Measurements from ENCODE around the gene GPX2.

The GPX2 gene

DNA sequence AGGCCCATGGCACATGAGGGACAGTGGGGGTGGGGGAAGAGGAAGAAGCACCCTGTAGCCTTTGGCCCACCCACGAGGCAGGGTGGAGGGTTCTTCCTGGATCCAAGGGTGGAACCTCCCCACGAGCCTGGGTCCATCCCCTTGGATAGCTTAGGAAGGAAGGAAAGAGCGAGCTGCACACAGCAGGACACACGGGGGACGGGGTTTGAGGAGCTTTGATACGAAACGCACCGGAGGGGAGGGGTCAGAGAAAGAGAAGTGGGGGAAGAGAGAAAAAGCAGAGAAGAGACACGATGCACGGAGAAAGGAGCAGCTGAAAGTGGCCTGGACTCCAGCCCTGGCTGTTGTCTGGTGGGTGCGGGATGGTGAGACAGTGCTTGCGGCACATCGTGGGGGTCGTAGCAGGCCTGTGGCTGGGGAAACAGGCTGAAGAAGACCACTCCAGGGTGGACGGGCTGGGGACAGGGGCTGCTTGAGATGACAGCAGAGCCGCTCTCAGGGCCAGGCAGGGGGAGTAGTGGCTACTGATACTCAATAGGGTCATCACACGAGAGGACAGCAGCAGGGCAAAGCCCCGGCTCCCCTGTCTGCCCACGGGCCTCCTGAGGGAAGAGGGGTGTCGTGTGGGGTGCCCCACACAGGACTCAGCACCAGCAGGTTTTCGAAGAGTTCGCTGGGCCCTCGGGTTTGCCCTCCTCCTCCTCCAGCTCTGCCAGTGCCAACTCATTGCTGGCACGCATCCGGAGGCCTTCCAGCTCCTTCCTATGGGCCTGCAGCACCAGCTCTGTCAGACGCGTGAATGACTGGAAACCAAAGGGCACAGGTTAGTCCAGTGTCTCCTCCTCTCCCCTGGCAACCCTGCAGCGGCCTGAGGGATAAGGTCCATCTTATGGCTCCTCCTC is 5.4 kb upstream of the GPX2 start:
- DNase-seq (ENCODE audit: low read depth in 1 of 2, low spot score in 1 of 2): no peak
- H3K4me3 ChIP-seq (replicated peaks; ENCODE audit: insufficient read depth, low read length): no peak overlapping the region
- no peaks in the 10 kb centered on the region for H3K27me3 ChIP-seq (ENCODE audit: insufficient read depth, poor library complexity, severe bottlenecking)
- no peak overlapping the region for H3K27ac ChIP-seq (replicated peaks)
- no peak for TF ChIP-seq REST (IDR thresholded peaks at IDR 0.05; ENCODE audit: insufficient replicate concordance, low read depth)
- TF ChIP-seq, protein P1, sequence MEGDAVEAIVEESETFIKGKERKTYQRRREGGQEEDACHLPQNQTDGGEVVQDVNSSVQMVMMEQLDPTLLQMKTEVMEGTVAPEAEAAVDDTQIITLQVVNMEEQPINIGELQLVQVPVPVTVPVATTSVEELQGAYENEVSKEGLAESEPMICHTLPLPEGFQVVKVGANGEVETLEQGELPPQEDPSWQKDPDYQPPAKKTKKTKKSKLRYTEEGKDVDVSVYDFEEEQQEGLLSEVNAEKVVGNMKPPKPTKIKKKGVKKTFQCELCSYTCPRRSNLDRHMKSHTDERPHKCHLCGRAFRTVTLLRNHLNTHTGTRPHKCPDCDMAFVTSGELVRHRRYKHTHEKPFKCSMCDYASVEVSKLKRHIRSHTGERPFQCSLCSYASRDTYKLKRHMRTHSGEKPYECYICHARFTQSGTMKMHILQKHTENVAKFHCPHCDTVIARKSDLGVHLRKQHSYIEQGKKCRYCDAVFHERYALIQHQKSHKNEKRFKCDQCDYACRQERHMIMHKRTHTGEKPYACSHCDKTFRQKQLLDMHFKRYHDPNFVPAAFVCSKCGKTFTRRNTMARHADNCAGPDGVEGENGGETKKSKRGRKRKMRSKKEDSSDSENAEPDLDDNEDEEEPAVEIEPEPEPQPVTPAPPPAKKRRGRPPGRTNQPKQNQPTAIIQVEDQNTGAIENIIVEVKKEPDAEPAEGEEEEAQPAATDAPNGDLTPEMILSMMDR (IDR thresholded peaks at IDR 0.05; ENCODE audit: insufficient read depth, low read length): no peak
- no peak for TF ChIP-seq SPI1 (IDR thresholded peaks at IDR 0.05; ENCODE audit: borderline replicate concordance, low read depth)

DNA sequence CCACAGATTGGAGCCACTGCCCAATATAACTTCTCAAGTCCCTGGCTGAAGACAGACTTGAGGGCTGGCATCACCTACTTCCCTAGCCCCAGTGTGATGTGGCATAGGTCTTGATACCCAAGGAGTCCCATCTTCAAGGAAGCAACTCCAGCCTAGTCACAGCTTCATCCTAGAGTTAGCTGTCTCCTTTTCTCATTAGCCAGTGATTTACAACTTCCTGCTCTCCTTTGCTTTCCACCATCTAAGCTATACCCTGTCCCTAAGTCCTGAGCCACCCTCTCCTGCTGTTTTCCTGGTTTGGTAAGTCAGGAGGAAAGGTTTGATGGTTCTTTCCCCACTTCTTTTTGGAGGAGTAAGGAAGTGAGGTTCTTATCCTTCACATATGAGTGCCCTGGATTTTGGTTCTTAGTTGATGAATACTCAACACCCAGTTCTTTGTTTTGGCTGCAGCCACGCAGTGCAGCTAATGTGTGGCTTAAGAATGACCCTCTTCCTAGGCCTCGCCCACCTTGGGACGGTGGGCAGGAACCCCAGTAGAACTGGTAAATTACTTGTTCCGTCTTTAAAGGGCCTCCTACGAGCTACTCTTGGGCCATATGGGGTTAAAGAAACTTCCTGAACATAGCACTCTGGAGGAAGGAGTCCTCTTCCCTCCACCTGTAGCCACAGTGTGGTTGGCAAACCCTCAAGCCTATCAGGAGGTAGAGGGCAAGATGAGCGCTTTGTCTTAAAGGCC is 3.9 kb upstream of the GPX2 start:
- H3K27ac ChIP-seq (replicated peaks): no peak overlapping the region
- no peak overlapping the region for H3K4me3 ChIP-seq (replicated peaks; ENCODE audit: insufficient read depth, low read length)
- no peaks in the 10 kb centered on the region for H3K27me3 ChIP-seq (ENCODE audit: insufficient read depth, poor library complexity, severe bottlenecking)
- TF ChIP-seq REST (IDR thresholded peaks at IDR 0.05; ENCODE audit: insufficient replicate concordance, low read depth) (no peak), SPI1 (IDR thresholded peaks at IDR 0.05; ENCODE audit: borderline replicate concordance, low read depth) (no peak), GABPA (IDR thresholded peaks at IDR 0.05; ENCODE audit: low read depth) (no peak), POLR2AphosphoS5 (IDR thresholded peaks at IDR 0.05; ENCODE audit: low read depth) (no peak)
- TF ChIP-seq, protein P1 (IDR thresholded peaks at IDR 0.05; ENCODE audit: insufficient read depth, low read length): no peak
- DNase-seq (ENCODE audit: low read depth in 1 of 2, low spot score in 1 of 2): no peak

DNA sequence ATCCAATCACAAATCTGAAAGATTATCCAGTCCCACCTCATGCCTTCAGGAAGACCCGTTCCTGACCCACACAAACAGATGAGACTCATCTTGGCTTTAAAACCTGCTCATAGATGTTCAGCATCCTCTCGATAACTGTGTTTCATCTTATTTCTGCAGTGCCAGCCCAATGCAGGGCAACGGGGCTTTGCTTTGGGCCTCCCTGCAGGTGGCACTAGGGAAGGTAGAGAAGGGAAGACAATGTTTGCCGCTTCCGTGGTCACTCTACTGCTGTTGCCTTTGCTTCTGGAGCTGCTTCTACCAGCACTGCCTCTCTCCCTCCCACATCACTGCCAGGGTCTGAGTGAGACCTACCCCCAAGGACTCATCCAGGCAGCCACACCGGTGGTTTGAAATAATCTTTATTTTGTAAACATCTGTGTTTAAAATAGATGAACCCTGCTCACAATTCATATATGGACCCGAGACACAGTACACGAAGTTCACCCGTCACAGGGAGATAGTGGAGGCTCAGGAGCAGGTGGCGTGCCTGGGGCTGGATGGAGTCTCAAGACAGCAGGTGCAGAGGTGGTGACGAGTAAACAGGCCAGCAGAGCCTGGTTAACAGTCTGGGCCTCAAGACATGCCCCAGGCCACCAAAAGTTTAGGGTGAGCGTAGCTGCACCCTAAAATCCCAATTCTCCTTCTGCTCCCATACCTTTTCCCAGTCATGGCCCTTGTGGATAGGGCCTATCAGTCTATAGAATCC is 3.1 kb upstream of the GPX2 start:
- Histone ChIP-seq H3K27me3 (ENCODE audit: insufficient read depth, poor library complexity, severe bottlenecking) (no peaks in the 10 kb centered on the region), H3K4me3 (replicated peaks; ENCODE audit: insufficient read depth, low read length) (no peak overlapping the region), H3K27ac (replicated peaks) (no peak overlapping the region)
- no peak for DNase-seq (ENCODE audit: low read depth in 1 of 2, low spot score in 1 of 2)
- TF ChIP-seq REST (IDR thresholded peaks at IDR 0.05; ENCODE audit: insufficient replicate concordance, low read depth) (no peak), POLR2AphosphoS5 (IDR thresholded peaks at IDR 0.05; ENCODE audit: low read depth) (no peak), GABPA (IDR thresholded peaks at IDR 0.05; ENCODE audit: low read depth) (no peak), SPI1 (IDR thresholded peaks at IDR 0.05; ENCODE audit: borderline replicate concordance, low read depth) (no peak)
- TF ChIP-seq, protein P1 (IDR thresholded peaks at IDR 0.05; ENCODE audit: insufficient read depth, low read length): no peak

Measured in HL-60 (cell line).